A549 (cell line): Measurements from ENCODE around the gene UGT1A4. TPM values are rescaled to one million over a fixed set of nuclear protein-coding genes. Genes with fewer than 3 reads are reported as not detected.
A peak's percentile ranks its signal among the peaks of the same experiment; 100 is the strongest.

Experiments
- ATAC-seq, 2 experiments: fragments of 200-7000 bp in 1 of 2; fragments of >200 bp in 1 of 2; cut with Nextera tagmentation in 1 of 2; cut with Tn5 transposase in 1 of 2; 3 replicates each; pipeline versions ENCODE4 v1.8.0 to v1.9.1; 2018 to 2020; ENCODE audit warnings: mild to moderate bottlenecking in 1 of 2, moderate library complexity in 1 of 2
- CTCF ChIA-PET: fragments of 300-600 bp; sonication (Branson Sonifier 250); formaldehyde crosslinking; extraction: SDS; loops from one replicate; lab custom pipeline; 2021; ENCODE audit warnings: antibody characterized with exemption, inconsistent platforms; lab: Yijun Ruan, JAX
- POLR2A ChIA-PET: fragments of 350-600 bp; formaldehyde crosslinking; extraction: SDS; loops from one replicate; lab custom pipeline; 2021; ENCODE audit warnings: antibody characterized with exemption, inconsistent platforms; lab: Yijun Ruan, JAX
- DNase-seq, 2 experiments: peaks; one replicate each; pipeline versions ENCODE4 v3.0.0 to v3.0.0-alpha.2; 2011 to 2016; ENCODE audit warnings: low read depth in 1 of 2, low spot score in 1 of 2
- FAIRE-seq: peaks from 2 replicates; lab custom pipeline; 2011; peaks lifted over from hg19 to GRCh38; lab: Jason Lieb, UNC
- H3K27ac ChIP-seq, 2 experiments: fragments of >200 bp; sonication (Bioruptor Twin); formaldehyde crosslinking; 3 replicates each; pipeline ENCODE4 v1.5.1; 2016 to 2017
- H3K4me1 ChIP-seq: fragments of >200 bp; sonication (Bioruptor Twin); formaldehyde crosslinking; 3 replicates; pipeline ENCODE4 v1.6.1; 2016
- H3K4me2 ChIP-seq: fragments of >200 bp; sonication (Bioruptor Twin); formaldehyde crosslinking; 3 replicates; pipeline ENCODE4 v1.6.1; 2016
- H3K4me3 ChIP-seq: fragments of >200 bp; sonication (Bioruptor Twin); formaldehyde crosslinking; 3 replicates; pipeline ENCODE4 v1.5.1; 2016
- H3K9me3 ChIP-seq: fragments of >200 bp; sonication (Bioruptor Twin); formaldehyde crosslinking; 3 replicates; pipeline ENCODE4 v1.6.1; 2016
- CBX2 ChIP-seq: fragments of 200-600 bp; sonication (generic); IDR thresholded peaks from 2 replicates; pipeline ENCODE4 v1.6.1; 2016; ENCODE audit warnings: low read depth, mild to moderate bottlenecking, borderline replicate concordance
- CEBPB ChIP-seq, 2 experiments: fragments of >200 bp in 1 of 2; sonication (Bioruptor Twin) in 1 of 2; formaldehyde crosslinking in 1 of 2; IDR thresholded peaks; 2 replicates each; pipeline ENCODE4 v1.6.1; 2012 to 2016
- EHMT2 ChIP-seq: fragments of 200-600 bp; sonication (generic); IDR thresholded peaks from 2 replicates; pipeline ENCODE4 v1.6.1; 2016; ENCODE audit warnings: antibody characterized with exemption, low read depth, mild to moderate bottlenecking, moderate library complexity
- FOSL2 ChIP-seq, 2 experiments: fragments of 450-650 bp in 1 of 2; fragments of >200 bp in 1 of 2; sonication (Bioruptor Twin) in 1 of 2; formaldehyde crosslinking; IDR thresholded peaks; 2 replicates each; pipeline versions ENCODE4 v1.5.0 to v1.6.1; 2016 to 2020; ENCODE audit warnings: mild to moderate bottlenecking in 1 of 2, moderate library complexity in 1 of 2
- HEYL ChIP-seq: fragments of 250-450 bp; sonication (Bioruptor Pico); IDR thresholded peaks from 2 replicates; pipeline ENCODE4 v1.8.0; 2021; ENCODE audit warnings: mild to moderate bottlenecking, moderate library complexity
- HOXB5 ChIP-seq: fragments of 250-450 bp; sonication (Bioruptor Pico); IDR thresholded peaks from 2 replicates; pipeline ENCODE4 v1.5.0; 2020; ENCODE audit warnings: mild to moderate bottlenecking, moderate library complexity
- KDM1A ChIP-seq: fragments of 200-600 bp; sonication (generic); IDR thresholded peaks from 2 replicates; pipeline ENCODE4 v1.6.1; 2016; ENCODE audit warnings: low read depth, mild to moderate bottlenecking
- KDM5A ChIP-seq: fragments of 200-600 bp; sonication (generic); IDR thresholded peaks from 2 replicates; pipeline ENCODE4 v1.6.1; 2016; ENCODE audit warnings: antibody characterized with exemption, mild to moderate bottlenecking
- MYC ChIP-seq: IDR thresholded peaks from 2 replicates; pipeline ENCODE4 v1.6.1; 2012; ENCODE audit warnings: mild to moderate bottlenecking, inconsistent platforms, low read length, improper control_type of control experiment, borderline replicate concordance
- RAD21 ChIP-seq, 2 experiments: fragments of >200 bp in 1 of 2; sonication (Bioruptor Twin) in 1 of 2; formaldehyde crosslinking in 1 of 2; IDR thresholded peaks in 1 of 2; conservative IDR thresholded peaks in 1 of 2; 2 replicates in 1 of 2; 3 replicates in 1 of 2; pipeline ENCODE4 v1.6.1; 2012 to 2018; ENCODE audit warnings: inconsistent platforms in 1 of 2
- RCOR1 ChIP-seq: fragments of 150-350 bp; IDR thresholded peaks from 2 replicates; pipeline ENCODE4 v1.6.1; 2014; ENCODE audit warnings: antibody characterized with exemption, low read length, low read depth
- RFX5 ChIP-seq: fragments of 450-650 bp; IDR thresholded peaks from 2 replicates; pipeline ENCODE4 v1.7.1; 2014; ENCODE audit warnings: antibody characterized with exemption, mild to moderate bottlenecking, moderate library complexity
- SREBF2 ChIP-seq: fragments of 450-650 bp; IDR thresholded peaks from 2 replicates; pipeline ENCODE4 v1.6.1; 2014; ENCODE audit warnings: mild to moderate bottlenecking, moderate library complexity
- TFCP2L1 ChIP-seq: fragments of 250-450 bp; sonication (Bioruptor Pico); IDR thresholded peaks from 2 replicates; pipeline ENCODE4 v1.5.0; 2021; ENCODE audit warnings: mild to moderate bottlenecking
- ZNF302 ChIP-seq: fragments of 250-450 bp; sonication (Bioruptor Pico); IDR thresholded peaks from 2 replicates; pipeline ENCODE4 v1.9.0; 2021; ENCODE audit warnings: inconsistent platforms, mild to moderate bottlenecking, moderate library complexity
- WGBS: methylation state at CpG from one replicate; pipeline ENCODE4 v1.1.6; 2017; ENCODE audit errors: missing lambda C conversion rate; 5-methylcytosine and 5-hydroxymethylcytosine counted together
- polyA plus RNA-seq, 4 experiments: library from polyadenylated mRNA; depleted of rRNA in 3 of 4; stranded (reverse); fragments of >200 nt; fragmentation: RNase III in 1 of 4; extraction: RNeasy Plus Mini Kit Qiagen cat#74134 plus additional on column Dnase treatment in 1 of 4; gene quantifications; 2 replicates in 3 of 4; 3 replicates in 1 of 4; pipeline ENCODE4 v1.2.3, GENCODE V29; 2011 to 2017
- TF ChIP-seq, protein P1 (sequence below): fragments of 250-450 bp; sonication (Bioruptor Pico); IDR thresholded peaks from 2 replicates; pipeline ENCODE4 v1.5.0; 2021; ENCODE audit warnings: mild to moderate bottlenecking, moderate library complexity, borderline replicate concordance
- TF ChIP-seq, protein P2 (sequence below): IDR thresholded peaks from 2 replicates; pipeline ENCODE4 v1.6.1; 2012
- TF ChIP-seq, protein P3 (sequence below): fragments of 200-600 bp; sonication (generic); IDR thresholded peaks from 2 replicates; pipeline ENCODE4 v1.6.1; 2016; ENCODE audit warnings: antibody characterized with exemption, mild to moderate bottlenecking, moderate library complexity
- TF ChIP-seq, protein P4 (sequence below): IDR thresholded peaks from 2 replicates; pipeline ENCODE4 v1.6.1; 2012; ENCODE audit warnings: low read depth, borderline replicate concordance
- TF ChIP-seq, protein P5 (sequence below): fragments of >200 bp; sonication (Bioruptor Twin); formaldehyde crosslinking; IDR thresholded peaks from 3 replicates; pipeline ENCODE4 v1.5.1; 2016

UGT1A4 gene
- polyA plus RNA-seq, 2 of the 4 experiments (the other 2 are of a cell fraction) = 0.13 to 0.14 TPM

DNA sequence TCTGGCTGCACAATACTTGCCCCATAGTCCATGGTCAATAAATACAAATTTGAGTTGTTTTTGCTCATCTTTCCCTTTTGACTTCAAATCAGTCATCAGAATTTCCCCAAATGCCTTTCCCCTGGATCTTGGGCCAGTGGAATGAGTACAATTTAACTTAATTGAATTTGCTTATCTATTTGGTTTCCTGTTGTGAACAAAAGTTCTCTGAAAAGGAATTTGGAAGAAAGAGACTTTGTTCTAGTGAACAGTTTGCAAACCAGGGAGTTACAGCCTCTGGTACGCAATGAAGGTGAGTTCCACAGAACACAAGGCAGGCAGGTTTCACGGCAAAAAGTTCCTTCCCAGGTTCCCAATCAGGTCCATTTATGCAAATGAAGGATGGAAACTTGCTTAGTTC lies 40.3 kb downstream of the UGT1A4 start:
- peaks cover 17% of the 10 kb centered on the region; the same call in 2 of the 3 replicates for H3K9me3 ChIP-seq
- ATAC-seq (no peak), DNase-seq (no peak), FAIRE-seq (no peak)
- POLR2A ChIA-PET = no interaction called here
- peaks cover 53% of the 10 kb centered on the region for H3K4me1 ChIP-seq
- no peak overlapping the region for H3K4me2 ChIP-seq
- no peak overlapping the region for H3K4me3 ChIP-seq
- peak overlapping the region; percentile 91 to 94 for H3K27ac ChIP-seq
- WGBS = 97% methylated on average over 2 of the region's 2 CpGs
- CTCF ChIA-PET = interaction anchor here (1.1 to 2.5 kb wide), 2 partner anchors 22 to 74 kb away, joined by 3 to 9 read pairs; no protein-coding TSS in a partner anchor
- TF ChIP-seq FOSL2 (IDR thresholded peaks at IDR 0.05) (no peak), FOSL2 (CRISPR knock-in tag; IDR thresholded peaks at IDR 0.05) (no peak), HEYL (CRISPR knock-in tag) (no peak), RCOR1 (no peak), ZNF302 (no peak), KDM5A (no peak), RFX5 (no peak), KDM1A (no peak), HOXB5 (CRISPR knock-in tag) (no peak), CBX2 (no peak), EHMT2 (no peak), SREBF2 (no peak), MYC (no peak)
- TF ChIP-seq, protein P1, sequence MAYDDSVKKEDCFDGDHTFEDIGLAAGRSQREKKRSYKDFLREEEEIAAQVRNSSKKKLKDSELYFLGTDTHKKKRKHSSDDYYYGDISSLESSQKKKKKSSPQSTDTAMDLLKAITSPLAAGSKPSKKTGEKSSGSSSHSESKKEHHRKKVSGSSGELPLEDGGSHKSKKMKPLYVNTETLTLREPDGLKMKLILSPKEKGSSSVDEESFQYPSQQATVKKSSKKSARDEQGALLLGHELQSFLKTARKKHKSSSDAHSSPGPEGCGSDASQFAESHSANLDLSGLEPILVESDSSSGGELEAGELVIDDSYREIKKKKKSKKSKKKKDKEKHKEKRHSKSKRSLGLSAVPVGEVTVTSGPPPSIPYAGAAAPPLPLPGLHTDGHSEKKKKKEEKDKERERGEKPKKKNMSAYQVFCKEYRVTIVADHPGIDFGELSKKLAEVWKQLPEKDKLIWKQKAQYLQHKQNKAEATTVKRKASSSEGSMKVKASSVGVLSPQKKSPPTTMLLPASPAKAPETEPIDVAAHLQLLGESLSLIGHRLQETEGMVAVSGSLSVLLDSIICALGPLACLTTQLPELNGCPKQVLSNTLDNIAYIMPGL (CRISPR knock-in tag) = no peak
- TF ChIP-seq, protein P2, sequence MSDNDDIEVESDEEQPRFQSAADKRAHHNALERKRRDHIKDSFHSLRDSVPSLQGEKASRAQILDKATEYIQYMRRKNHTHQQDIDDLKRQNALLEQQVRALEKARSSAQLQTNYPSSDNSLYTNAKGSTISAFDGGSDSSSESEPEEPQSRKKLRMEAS = no peak
- TF ChIP-seq, protein P3, sequence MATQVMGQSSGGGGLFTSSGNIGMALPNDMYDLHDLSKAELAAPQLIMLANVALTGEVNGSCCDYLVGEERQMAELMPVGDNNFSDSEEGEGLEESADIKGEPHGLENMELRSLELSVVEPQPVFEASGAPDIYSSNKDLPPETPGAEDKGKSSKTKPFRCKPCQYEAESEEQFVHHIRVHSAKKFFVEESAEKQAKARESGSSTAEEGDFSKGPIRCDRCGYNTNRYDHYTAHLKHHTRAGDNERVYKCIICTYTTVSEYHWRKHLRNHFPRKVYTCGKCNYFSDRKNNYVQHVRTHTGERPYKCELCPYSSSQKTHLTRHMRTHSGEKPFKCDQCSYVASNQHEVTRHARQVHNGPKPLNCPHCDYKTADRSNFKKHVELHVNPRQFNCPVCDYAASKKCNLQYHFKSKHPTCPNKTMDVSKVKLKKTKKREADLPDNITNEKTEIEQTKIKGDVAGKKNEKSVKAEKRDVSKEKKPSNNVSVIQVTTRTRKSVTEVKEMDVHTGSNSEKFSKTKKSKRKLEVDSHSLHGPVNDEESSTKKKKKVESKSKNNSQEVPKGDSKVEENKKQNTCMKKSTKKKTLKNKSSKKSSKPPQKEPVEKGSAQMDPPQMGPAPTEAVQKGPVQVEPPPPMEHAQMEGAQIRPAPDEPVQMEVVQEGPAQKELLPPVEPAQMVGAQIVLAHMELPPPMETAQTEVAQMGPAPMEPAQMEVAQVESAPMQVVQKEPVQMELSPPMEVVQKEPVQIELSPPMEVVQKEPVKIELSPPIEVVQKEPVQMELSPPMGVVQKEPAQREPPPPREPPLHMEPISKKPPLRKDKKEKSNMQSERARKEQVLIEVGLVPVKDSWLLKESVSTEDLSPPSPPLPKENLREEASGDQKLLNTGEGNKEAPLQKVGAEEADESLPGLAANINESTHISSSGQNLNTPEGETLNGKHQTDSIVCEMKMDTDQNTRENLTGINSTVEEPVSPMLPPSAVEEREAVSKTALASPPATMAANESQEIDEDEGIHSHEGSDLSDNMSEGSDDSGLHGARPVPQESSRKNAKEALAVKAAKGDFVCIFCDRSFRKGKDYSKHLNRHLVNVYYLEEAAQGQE = no peak
- TF ChIP-seq, protein P4, sequence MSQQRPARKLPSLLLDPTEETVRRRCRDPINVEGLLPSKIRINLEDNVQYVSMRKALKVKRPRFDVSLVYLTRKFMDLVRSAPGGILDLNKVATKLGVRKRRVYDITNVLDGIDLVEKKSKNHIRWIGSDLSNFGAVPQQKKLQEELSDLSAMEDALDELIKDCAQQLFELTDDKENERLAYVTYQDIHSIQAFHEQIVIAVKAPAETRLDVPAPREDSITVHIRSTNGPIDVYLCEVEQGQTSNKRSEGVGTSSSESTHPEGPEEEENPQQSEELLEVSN = no peak

DNA sequence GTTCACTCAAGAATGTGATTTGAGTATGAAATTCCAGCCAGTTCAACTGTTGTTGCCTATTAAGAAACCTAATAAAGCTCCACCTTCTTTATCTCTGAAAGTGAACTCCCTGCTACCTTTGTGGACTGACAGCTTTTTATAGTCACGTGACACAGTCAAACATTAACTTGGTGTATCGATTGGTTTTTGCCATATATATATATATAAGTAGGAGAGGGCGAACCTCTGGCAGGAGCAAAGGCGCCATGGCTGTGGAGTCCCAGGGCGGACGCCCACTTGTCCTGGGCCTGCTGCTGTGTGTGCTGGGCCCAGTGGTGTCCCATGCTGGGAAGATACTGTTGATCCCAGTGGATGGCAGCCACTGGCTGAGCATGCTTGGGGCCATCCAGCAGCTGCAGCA lies 41.5 kb downstream of the UGT1A4 start, which contains the start of gene UGT1A1:
TSS of gene UGT1A1 (plus strand) at position 228 of the 400 bp plus-strand sequence. CDS start at position 246, 18 bp downstream.
- TF ChIP-seq RAD21 (conservative IDR thresholded peaks at IDR 0.05 in 1 of 2, IDR thresholded peaks at IDR 0.05 in 1 of 2) (no peak), TFCP2L1 (CRISPR knock-in tag) (no peak), HEYL (CRISPR knock-in tag) (no peak), CEBPB (IDR thresholded peaks at IDR 0.05) (no peak)
- TF ChIP-seq, protein P5, sequence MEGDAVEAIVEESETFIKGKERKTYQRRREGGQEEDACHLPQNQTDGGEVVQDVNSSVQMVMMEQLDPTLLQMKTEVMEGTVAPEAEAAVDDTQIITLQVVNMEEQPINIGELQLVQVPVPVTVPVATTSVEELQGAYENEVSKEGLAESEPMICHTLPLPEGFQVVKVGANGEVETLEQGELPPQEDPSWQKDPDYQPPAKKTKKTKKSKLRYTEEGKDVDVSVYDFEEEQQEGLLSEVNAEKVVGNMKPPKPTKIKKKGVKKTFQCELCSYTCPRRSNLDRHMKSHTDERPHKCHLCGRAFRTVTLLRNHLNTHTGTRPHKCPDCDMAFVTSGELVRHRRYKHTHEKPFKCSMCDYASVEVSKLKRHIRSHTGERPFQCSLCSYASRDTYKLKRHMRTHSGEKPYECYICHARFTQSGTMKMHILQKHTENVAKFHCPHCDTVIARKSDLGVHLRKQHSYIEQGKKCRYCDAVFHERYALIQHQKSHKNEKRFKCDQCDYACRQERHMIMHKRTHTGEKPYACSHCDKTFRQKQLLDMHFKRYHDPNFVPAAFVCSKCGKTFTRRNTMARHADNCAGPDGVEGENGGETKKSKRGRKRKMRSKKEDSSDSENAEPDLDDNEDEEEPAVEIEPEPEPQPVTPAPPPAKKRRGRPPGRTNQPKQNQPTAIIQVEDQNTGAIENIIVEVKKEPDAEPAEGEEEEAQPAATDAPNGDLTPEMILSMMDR = no peak
- TF ChIP-seq, all 56 proteins: peak for 0
- DNase-seq = no peak
- Histone ChIP-seq H3K4me2 (no peak within 1 kb of the TSS), H3K9me3 (peaks cover 12% of the 10 kb centered on the region; the same call in 2 of the 3 replicates), H3K27ac (peak within 1 kb of the TSS; percentile 91 to 94), H3K4me3 (no peak within 1 kb of the TSS), H3K4me1 (peaks cover 65% of the 10 kb centered on the region)
- no peak for ATAC-seq
- WGBS = 90% methylated on average over 6 of the region's 6 CpGs
- ChIA-PET POLR2A (no interaction called here), CTCF (interaction anchor here (0.6 to 2.5 kb wide), 3 partner anchors 14 to 73 kb away, joined by 3 to 9 read pairs (median 3); no protein-coding TSS in a partner anchor)
- no peak for FAIRE-seq
